NOMO-1 treated with dmso at 0.1 percent for 144 hours (cell line): ENCODE data around the gene CDH4.

Source experiments
- DNase-seq: peaks from one replicate; lab custom pipeline; 2025; ENCODE audit not compliant: unreplicated experiment; lab: John Stamatoyannopoulos, UW

The CDH4 gene

DNA sequence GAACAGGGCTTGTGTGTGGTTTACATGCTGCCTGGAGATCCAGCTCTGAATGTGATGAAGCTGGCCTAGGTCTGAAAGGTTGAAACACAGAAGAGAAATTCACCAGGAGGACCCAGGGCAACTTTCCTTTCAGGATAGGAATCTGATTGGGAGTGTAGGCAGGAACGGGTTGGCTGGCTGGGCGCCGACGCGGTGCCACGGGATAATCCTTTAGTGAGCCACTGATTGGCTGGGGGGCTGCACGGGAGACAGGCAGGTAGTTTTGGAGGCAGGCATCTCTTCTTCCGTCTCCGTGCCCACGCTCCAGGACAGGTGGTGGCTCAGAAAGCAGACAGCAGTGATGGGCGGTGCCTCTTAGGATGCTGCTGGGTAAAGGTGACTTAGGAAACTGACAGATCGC is 294.6 kb downstream of the CDH4 start:
- no peak for DNase-seq

DNA sequence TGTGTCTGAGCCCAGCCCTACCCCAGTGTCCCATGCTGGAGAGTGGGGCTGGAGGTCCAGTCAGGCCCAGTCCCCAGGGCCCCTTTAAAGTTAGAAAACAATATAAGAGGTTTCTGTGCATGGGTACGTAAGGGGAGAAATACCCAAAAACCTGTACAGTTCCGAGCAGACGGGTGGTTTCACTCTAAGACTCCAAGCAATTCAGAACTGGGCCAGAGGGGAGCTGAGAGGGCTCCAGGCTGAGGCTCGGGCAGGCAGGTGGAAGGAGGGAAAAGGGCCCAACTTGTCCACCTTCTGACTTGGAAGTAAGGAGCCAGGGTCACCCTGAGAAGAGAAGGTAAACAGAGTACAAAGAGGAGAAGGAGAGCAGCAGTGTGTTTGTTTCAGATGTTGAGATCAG is 296.0 kb downstream of the CDH4 start:
- DNase-seq: no peak

DNA sequence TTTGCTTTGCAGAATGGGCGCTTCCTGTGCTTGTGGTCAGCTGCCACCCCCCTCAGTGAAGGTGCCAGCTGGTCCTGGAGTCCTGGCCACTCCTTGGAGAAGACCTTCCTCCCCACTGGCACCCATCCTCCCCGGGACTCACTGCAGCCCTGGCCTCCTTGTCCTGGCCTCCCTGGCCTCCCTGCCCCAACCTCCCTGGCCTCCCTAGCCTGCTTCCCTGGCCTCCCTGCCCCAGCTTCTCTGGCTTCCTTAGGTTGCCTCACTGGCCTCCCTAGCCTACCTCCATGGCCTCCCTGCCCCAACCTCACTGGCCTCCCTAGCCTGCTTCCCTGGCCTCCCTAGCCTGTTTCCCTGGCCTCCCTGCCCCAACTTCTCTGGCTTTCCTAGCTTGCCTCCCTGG is 297.8 kb downstream of the CDH4 start:
- no peak for DNase-seq

DNA sequence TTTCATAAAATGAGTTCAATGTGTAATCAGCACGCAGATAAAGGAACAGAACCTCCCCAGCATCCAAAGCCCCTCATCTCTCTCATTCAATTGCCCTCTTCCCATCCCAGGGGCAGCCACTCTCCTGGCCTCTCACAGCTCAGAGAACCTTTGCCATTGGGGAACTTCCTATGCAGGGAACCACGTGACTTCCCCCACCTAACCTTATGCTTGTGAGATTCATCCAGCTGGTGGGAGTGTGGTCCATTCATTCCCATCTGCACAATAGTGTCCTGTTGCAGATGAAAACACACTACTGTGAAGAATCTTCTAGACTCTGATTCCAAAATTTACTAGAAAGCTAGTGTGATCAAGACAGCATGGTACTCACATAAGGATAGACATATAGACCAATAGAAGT is 299.3 kb downstream of the CDH4 start:
- no peak for DNase-seq

DNA sequence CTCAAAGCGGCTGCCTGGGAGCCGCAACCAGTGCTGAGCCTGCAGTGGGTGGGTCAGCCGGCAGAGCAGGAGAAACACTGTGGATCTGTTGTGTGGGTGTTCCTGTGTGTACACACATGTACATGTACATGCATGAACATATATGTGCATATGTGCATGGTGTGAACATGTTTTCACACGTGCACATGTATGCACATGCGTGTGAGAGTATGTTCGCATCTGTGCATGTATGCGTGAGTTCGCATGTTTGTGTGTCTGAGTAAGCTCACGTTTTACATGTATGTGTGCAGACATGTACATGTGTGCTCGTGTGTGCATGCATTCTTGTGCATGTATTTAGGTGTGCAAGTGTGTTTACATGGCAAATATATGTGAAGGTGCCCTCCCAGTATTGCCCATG is 302.6 kb downstream of the CDH4 start:
- DNase-seq: no peak

DNA sequence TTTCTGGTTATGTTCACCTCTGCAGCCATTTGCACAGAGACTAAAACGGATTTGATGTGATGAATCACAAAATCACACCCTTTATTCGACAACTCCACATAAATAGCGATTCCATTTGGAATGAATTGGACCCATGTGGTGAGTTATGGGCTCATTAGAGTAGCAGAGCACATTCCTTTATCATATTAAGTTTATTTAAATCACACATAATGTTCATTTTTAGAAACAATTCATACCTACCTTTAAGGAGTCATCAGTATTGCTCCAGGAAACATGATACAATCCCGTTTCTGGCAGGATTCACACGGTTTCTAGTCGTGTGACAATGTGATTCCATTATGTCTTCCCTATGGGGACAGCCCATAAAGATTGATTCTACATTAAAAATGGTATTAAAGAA is 303.5 kb downstream of the CDH4 start:
- DNase-seq: no peak

DNA sequence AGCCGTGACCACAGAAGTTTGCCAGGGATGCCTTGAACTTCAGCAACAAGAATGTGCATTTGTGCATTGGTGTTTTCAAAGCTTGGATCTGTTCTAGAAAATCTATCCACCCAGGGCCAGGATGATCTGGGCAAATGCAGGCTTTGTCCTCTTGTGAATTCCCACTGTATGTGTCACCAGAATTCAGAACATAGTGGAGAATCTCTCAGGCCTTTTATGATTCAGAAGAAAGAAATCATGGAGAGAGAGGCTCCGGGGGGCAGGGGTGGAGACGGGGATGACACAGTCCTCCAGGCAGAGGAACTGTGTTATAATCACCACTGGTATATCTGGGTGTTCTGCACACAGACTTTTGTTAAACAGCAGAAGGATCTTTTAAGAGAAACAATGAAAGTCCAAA is 304.1 kb downstream of the CDH4 start:
- DNase-seq: no peak

DNA sequence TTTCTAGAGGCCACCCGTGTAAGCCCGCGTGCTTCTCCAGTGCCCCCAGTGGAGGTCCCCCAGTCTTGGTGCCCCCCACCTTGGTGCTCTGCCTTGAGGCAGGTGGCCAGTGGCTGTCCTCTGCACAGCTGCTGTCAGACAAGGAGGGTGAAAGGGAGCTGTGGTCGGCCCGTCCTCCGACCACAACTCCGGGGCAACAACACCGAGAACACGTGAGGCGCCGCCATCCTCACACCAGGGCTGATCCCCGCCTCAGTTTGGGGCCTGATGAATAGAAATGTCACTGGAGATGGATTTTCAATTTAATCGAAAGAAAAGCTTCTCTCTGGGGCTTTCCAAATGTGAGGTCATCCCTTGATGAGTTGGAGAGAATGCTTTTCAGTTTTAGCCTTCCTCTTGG is 304.6 kb downstream of the CDH4 start:
- DNase-seq: no peak

DNA sequence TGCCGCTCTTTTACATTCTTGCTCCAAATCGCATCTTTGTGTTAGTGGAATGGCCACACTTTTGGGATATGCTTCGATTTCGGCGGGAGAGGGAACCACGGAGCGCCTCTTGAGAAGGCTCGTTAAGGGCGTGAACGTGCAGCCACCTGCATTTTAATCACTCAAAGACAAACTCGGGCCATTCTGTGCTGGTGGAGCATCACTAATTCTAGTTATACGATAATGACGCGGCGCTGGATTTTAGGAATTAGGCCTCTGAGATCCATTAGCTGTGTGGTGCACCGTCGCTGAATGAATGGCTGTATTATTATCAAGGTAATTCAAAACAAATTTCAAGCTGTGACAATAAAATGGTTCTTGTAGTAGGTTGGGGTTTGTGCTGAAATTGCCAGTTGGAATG is 305.6 kb downstream of the CDH4 start:
- no peak for DNase-seq

DNA sequence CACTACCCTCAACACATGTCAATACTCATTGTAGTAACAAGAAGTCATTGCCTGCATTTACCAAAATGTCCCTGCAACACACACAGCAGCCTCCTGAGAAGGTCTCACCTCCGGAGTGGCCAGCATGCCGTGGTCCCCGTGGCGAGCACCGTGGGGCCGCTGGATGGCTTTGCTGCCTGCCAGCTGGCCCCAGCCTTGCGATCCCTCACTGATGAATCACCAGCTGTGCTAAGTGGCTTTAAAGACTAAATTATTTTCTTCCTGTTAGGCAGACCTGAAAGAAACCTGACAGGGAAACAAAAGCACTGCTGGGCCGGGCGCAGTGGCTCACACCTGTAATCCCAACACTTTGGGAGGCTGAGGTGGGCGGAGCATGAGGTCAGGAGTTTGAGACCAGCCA is 306.7 kb downstream of the CDH4 start:
- no peak for DNase-seq

DNA sequence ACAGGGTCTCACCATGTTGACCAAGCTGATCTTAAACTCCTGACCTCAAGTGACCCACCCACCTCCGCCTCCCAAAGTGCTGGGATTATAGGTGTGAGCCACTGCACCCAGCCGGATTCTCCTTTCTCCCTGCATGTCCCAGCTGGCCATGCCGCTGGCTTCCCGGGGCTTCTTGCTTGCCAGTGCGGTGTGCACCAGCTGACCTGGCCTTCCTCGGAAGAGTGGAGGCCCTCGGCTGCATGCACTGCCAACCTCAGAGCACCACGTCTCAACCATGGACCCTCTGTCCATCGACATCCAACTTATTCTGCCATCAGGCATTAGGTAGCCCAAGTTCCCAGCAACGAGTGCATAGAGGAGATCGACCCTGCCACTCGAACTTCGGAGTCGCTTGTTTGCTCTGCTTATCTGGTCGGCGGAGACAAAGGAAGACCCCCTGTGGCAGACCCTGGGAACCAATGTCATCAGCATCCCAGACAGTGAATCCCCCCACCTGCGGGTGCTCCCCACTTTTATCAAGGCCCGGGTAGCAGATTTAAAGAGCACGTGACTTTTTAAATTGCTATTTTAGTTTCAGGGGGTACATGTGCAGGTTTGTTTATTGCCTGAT is 307.8 kb downstream of the CDH4 start:
- no peak for DNase-seq

DNA sequence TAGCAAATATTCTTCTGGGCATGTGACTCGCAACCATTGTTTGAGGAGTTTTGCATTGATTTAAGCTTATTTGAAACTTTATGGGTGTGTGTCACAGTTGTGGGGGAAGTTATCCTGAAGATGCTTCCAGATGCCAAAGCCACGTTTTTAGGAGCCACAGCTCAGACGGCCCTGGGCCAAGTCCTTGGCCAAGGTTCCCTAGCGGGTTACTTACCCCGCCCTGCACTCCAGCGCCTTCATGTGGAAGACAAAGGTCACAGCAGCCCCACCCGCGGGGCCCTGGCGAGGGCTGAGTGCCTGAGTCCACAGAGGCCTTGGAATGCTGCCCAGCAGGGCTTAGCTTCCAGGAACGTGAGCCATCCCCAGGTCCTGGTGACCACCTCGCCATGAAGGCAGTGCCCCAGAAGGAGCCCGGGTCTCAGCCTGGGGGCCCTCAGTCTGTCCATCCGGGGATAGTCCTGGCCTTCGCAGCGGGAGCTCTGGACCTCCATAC is 308.3 kb downstream of the CDH4 start:
- no peak for DNase-seq

DNA sequence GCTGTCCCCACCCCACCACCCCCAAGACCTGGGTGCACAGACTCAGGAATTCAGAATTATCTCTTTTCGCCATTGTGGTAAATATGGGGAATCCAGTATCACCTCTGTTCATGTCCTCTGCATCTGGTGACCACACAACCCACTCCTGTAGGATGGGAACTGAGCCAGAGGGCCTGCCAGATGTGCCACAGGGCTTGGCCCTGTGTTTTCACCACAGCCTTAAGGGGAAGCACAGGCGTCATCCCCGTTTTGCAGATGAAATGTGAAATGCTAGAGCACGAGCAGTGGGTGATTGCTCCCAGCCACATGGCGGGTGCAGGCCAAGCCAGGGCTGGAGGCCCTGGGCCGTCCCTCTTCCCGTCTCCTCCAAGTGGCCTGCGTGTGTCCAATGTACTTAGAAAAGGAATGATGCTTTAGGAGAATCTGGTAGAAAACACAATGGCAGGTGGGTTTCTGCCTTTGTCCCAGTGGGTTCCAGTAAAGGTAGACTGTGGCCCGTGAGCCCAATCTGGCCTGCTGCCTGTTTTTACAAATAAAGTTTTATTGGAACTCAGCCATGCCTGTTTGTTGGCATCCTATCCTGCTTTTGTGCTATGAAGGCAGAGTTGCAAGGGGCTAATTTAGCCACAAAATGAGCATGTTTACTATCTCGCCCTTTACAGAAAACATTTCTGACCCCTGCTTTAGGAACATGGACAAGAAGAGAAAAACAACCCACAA is 309.2 kb downstream of the CDH4 start:
- no peak for DNase-seq

DNA sequence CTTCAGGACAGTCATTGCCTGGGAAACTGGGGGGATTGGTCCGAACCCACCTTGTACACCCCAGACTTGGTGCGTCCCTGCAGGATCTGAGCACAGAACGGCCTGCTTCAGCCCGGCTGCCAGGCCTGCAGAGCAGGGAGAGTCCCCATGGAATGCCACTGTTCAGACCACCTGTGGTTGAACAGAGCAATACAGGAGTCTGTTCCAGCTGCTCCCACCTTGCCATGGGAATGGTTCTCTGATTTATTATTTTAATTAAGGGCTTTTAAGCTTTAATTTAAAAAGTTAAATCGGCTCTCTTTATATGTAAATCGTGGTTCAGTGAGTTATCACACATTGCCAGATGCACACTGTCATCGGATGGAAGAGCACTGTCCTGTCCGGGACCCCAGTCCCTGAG is 310.4 kb downstream of the CDH4 start:
- DNase-seq: no peak

DNA sequence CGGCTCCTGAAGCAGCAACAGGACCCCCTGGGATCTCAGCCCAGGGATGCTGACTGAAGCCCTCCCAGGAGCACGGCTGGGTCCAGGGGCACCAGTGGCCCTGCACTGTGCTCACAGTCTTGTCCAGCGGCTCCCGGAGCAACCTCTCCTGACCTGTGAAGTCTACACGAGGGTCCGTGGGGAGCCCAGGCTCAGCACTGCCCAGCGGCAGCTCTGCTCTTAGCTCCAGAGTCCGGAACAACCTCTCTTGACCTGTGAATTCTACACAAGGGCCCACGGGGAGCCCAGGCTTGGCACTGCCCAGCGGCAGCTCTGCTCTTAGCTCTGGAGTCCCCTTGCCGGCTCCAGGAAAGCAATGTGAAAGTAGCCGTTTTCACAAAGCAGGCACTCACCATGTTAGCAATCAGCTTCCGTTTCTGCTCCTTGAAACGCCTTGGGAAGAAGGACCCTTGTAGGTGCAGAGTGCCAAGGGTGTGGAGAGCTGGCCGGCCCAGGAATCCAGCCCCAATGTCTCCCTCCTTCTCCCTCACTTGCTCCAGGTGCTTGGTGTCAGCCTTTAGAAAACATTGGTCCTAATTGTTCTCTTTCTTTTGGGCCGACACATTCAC is 310.9 kb downstream of the CDH4 start:
- DNase-seq: no peak

DNA sequence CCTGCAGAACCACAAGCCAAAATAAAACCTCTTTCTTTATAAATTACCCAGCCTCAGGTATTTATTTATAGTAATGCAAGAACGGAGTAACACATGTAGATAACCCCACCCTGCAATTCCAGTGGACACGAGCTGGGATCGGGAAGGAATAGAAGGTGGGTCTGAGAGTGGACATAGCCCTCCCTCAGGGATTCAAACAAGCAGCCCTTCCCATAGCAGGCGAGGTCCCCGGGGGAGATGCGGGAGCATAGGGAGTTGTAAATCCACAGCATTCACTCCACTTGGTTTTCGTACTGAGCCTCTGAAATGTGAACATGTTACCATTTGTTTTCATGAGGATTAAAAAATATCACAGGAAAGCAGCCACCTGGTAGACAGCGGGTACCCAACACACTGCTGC is 312.6 kb downstream of the CDH4 start:
- no peak for DNase-seq

DNA sequence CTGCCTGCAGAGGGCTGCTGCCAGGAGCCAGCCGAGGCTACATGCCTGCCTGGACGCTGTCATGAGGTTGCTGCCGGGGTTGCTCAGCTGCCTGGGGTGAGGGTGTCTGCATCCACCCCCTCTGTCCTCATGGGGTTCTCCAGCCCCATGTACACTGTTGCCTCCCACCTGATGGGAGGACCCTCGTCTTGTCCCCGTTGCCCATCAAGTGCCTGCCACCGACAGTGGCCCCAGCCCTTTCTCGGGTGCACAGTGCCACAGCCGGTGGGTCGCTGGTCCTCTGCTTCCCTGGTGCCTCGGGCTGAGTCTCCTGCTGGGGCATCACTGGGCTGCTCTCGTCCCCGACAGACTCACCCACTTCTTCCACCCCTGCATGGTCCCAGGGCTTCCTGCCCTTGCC is 313.7 kb downstream of the CDH4 start:
- DNase-seq: no peak

DNA sequence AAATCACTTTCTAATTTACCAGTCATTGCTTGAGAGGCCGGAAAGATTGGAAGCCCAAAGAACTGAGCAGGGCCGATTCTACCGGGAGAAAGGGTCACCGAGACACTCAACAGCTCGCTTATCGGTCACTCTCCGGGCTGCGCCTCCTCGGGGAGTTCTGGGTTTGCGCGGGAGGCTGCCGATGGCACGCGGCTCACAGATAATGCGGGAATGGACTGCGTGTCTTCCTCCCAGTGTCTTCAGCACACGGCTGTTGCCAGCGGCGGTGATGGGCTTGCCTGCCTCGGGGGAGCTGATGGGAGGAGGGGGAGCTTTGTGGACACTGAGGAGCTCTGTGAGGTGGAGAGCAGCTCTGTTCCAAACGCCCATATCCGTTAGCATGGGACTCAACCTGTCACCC is 314.6 kb downstream of the CDH4 start:
- no peak for DNase-seq

DNA sequence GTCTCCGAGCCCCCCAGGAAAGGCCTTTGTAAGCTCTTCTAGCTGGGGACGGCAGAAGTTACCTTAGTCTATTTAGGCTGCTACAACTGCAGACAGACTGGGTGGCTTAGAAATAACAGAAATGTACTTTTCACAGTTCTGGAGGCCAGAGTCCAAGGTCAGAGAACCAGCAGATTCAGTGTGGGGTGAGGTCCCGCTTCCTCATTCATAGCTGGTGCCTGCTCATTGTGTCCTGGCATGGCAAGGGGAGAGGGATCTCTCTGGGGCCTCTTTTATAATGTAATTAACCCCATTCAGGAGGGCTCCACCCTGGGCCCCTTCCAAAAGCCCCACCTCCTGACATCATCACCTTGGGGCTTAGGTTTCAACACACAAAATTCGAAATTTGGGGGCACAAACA is 315.1 kb downstream of the CDH4 start:
- no peak for DNase-seq

DNA sequence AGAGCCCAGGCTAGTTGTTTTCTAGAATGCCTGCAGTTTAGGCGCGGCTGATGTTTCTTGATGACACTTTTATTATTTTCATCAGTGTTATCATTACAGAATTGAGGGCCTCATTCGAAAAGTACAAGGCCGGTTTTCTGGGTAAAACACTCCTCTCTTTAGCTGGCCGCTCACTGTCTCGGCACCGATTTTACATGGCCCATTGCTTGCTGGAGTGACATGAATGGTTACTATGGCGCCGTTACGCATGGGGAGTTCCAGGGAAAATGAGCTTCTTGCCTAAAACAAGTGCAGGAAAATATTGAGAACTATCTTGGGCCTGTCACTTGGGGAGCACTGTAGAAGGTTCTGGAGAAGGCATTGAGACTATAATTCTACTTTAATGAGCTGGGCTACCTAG is 317.8 kb downstream of the CDH4 start:
- no peak for DNase-seq

DNA sequence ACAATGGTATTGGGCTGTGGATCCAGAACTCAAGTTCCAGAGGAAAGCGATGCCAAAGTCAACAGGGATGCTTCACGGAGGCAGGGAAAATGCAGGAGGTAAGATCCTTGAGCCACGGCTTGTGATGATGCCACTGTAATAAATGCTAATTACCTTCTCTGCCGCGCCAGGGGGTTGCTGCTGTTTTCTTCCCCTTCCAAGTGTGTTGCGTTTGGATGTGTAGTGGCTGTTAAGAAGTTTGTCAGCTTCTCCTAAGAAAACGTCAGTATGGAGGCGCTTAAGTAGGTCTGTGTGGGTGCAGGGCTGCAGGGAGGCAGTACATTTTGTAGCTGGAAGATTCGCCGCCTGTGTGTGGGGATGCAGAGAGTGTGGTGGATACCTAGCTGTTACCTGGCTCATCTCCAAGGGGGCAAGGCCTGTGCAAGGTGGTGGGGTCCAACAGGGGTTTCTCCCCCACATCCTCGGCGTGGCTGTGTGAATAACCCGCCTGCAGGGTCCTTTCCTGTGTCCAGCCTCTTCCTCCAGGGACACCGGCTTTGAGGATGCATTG is 318.7 kb downstream of the CDH4 start:
- DNase-seq: no peak

DNA sequence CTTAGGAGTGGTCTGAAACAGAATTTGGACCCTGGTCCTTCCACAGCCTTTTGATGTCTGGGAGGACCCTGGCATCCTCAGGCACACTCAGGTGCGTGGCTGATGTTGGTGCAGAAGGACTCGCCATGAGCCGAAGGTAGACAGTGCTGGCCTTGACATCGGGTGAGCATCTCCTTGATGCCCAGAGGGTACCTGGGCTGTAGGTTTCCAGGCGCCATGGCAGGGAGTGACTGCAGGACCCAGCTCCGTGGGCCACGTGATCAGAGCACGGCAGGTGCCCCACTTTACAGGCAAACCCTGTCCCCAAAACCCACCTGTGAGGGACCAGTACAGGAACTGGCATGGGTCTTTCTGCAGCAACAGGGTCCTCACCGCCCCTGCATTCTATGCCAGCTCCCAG is 319.2 kb downstream of the CDH4 start:
- no peak for DNase-seq
